Measurements from ENCODE around the gene ATP6V1F. TPM values are rescaled to one million over a fixed set of nuclear protein-coding genes. Genes with fewer than 3 reads are reported as not detected.

Gene ATP6V1F
- total and polyA plus RNA-seq, 2 donors (not counting 1 experiment from before 2014, with no cell fraction given) = 124 to 167 TPM

DNA sequence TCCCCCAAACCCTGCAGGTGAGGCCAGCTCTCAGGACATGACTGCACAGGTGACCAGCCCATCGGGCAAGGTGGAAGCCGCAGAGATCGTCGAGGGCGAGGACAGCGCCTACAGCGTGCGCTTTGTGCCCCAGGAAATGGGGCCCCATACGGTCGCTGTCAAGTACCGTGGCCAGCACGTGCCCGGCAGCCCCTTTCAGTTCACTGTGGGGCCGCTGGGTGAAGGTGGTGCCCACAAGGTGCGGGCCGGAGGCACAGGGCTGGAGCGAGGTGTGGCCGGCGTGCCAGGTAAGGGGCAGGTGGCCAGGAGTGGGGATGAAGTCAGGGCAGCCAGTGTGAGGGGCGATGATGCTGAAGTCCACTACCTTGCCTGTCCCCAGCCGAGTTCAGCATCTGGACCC lies 8.3 kb upstream of the ATP6V1F start:
- peaks cover 2% of the 10 kb centered on the region for H4K20me1 ChIP-seq (ENCODE audit: control insufficient read depth, extremely low read depth, insufficient read depth, low read length)
- H3K79me2 ChIP-seq (ENCODE audit: control insufficient read depth, insufficient read depth, low read length) = no peaks in the 10 kb centered on the region
- no peak for TF ChIP-seq EZH2 (IDR thresholded peaks at IDR 0.05; ENCODE audit: low read length, missing control alignments)
- TF ChIP-seq, protein P1, sequence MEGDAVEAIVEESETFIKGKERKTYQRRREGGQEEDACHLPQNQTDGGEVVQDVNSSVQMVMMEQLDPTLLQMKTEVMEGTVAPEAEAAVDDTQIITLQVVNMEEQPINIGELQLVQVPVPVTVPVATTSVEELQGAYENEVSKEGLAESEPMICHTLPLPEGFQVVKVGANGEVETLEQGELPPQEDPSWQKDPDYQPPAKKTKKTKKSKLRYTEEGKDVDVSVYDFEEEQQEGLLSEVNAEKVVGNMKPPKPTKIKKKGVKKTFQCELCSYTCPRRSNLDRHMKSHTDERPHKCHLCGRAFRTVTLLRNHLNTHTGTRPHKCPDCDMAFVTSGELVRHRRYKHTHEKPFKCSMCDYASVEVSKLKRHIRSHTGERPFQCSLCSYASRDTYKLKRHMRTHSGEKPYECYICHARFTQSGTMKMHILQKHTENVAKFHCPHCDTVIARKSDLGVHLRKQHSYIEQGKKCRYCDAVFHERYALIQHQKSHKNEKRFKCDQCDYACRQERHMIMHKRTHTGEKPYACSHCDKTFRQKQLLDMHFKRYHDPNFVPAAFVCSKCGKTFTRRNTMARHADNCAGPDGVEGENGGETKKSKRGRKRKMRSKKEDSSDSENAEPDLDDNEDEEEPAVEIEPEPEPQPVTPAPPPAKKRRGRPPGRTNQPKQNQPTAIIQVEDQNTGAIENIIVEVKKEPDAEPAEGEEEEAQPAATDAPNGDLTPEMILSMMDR (conservative IDR thresholded peaks at IDR 0.05 in 1 of 2, IDR thresholded peaks at IDR 0.05 in 1 of 2; ENCODE audit: low read depth in 1 of 2, low read length in 2 of 2) = no peak
- no peak overlapping the region for H2AFZ ChIP-seq (ENCODE audit: low read length)
- no peak overlapping the region for H3K27ac ChIP-seq (ENCODE audit: insufficient read depth, low read length)
- no peaks in the 10 kb centered on the region for H3K27me3 ChIP-seq (ENCODE audit: control insufficient read depth, insufficient read depth, low read length)
- no peak for DNase-seq (ENCODE audit: low read depth in 2 of 2)
- no peak overlapping the region for H3K4me2 ChIP-seq (ENCODE audit: extremely low read depth, insufficient read depth, low read length)
- no peaks in the 10 kb centered on the region for H3K4me1 ChIP-seq (ENCODE audit: control insufficient read depth, extremely low read depth, insufficient read depth, low read length)
- no peaks in the 10 kb centered on the region for H3K9me3 ChIP-seq (ENCODE audit: control insufficient read depth, insufficient read depth, low read depth, low read length)
- no peak overlapping the region for H3K4me3 ChIP-seq (replicated peaks in 1 of 4; ENCODE audit: control extremely low read depth in 1 of 4, insufficient read depth in 1 of 4, low read depth in 3 of 4, low read length in 4 of 4)
- H3K36me3 ChIP-seq (ENCODE audit: control insufficient read depth, insufficient read depth, low read length) = peaks cover 71% of the 10 kb centered on the region
- no peak overlapping the region for H3K9ac ChIP-seq (ENCODE audit: insufficient read depth, low read length)

DNA sequence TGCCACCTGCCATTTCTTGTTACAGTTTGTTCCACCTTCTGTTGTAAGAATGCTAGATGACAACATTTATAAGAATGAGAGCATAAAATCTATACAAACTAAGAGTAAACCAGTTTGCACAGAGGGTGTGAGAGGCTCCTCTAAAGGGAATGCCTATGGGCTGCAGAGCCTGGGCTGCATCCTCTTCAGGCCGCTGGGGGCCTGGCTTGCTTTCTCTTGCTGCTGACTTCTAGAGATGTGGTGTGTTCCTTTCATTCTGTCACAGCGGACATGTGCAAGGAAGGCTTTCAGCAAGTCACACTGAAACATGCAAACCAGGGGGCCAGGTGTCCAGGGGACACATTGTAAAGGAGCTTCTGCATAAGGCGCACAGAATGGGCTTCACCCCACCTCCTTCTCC lies 7.1 kb upstream of the ATP6V1F start:
- no peaks in the 10 kb centered on the region for H3K9me3 ChIP-seq (ENCODE audit: control insufficient read depth, insufficient read depth, low read depth, low read length)
- H3K27ac ChIP-seq (ENCODE audit: insufficient read depth, low read length) = no peak overlapping the region
- peaks cover 4% of the 10 kb centered on the region for H3K4me1 ChIP-seq (ENCODE audit: control insufficient read depth, extremely low read depth, insufficient read depth, low read length)
- H3K4me2 ChIP-seq (ENCODE audit: extremely low read depth, insufficient read depth, low read length) = no peak overlapping the region
- H3K79me2 ChIP-seq (ENCODE audit: control insufficient read depth, insufficient read depth, low read length) = no peaks in the 10 kb centered on the region
- peaks cover 2% of the 10 kb centered on the region for H4K20me1 ChIP-seq (ENCODE audit: control insufficient read depth, extremely low read depth, insufficient read depth, low read length)
- no peak overlapping the region for H3K4me3 ChIP-seq (replicated peaks in 1 of 4; ENCODE audit: control extremely low read depth in 1 of 4, insufficient read depth in 1 of 4, low read depth in 3 of 4, low read length in 4 of 4)
- no peak overlapping the region for H2AFZ ChIP-seq (ENCODE audit: low read length)
- H3K36me3 ChIP-seq (ENCODE audit: control insufficient read depth, insufficient read depth, low read length) = peaks cover 64% of the 10 kb centered on the region
- no peak for TF ChIP-seq EZH2 (IDR thresholded peaks at IDR 0.05; ENCODE audit: low read length, missing control alignments)
- TF ChIP-seq, protein P1 (conservative IDR thresholded peaks at IDR 0.05 in 1 of 2, IDR thresholded peaks at IDR 0.05 in 1 of 2; ENCODE audit: low read depth in 1 of 2, low read length in 2 of 2) = no peak
- DNase-seq (ENCODE audit: low read depth in 2 of 2) = no peak
- H3K9ac ChIP-seq (ENCODE audit: insufficient read depth, low read length) = no peak overlapping the region
- no peaks in the 10 kb centered on the region for H3K27me3 ChIP-seq (ENCODE audit: control insufficient read depth, insufficient read depth, low read length)

DNA sequence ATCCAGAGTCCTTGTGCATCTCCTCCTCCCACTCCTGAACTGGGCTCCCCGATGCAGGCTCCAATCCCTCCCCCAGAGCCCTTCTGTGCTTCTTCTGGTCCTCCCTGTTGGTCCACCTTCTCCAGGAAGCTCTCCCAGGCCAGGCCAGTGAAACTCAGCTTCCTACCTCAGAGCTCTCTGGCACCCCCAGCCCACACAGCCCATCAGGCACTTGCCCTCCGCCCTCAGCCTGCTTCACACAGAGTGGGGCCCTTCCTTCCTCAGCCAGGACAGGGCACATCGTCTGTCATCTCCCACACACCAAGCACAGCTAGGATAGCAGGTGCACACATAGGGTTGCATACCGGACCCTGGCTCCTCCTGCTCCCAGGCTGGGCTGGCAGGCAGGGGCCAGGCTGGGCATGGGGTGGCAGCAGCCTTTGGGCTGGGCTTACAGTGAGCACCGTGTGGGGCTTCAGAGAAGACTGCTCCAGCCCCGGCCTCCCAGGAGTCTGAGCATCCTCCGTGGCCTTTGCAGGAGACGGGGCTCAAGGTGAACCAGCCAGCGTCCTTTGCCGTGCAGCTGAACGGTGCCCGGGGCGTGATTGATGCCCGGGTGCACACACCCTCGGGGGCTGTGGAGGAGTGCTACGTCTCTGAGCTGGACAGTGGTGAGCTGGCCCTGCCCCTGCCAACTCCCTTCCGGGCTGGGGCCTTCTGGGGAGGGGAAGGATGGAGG lies 6.5 kb upstream of the ATP6V1F start:
- H3K27ac ChIP-seq (ENCODE audit: insufficient read depth, low read length) = no peak overlapping the region
- no peaks in the 10 kb centered on the region for H3K9me3 ChIP-seq (ENCODE audit: control insufficient read depth, insufficient read depth, low read depth, low read length)
- peaks cover 58% of the 10 kb centered on the region for H3K36me3 ChIP-seq (ENCODE audit: control insufficient read depth, insufficient read depth, low read length)
- H3K4me3 ChIP-seq (replicated peaks in 1 of 4; ENCODE audit: control extremely low read depth in 1 of 4, insufficient read depth in 1 of 4, low read depth in 3 of 4, low read length in 4 of 4) = no peak overlapping the region
- H3K4me2 ChIP-seq (ENCODE audit: extremely low read depth, insufficient read depth, low read length) = no peak overlapping the region
- H3K9ac ChIP-seq (ENCODE audit: insufficient read depth, low read length) = no peak overlapping the region
- no peak overlapping the region for H2AFZ ChIP-seq (ENCODE audit: low read length)
- peaks cover 4% of the 10 kb centered on the region for H3K4me1 ChIP-seq (ENCODE audit: control insufficient read depth, extremely low read depth, insufficient read depth, low read length)
- H4K20me1 ChIP-seq (ENCODE audit: control insufficient read depth, extremely low read depth, insufficient read depth, low read length) = no peaks in the 10 kb centered on the region
- H3K27me3 ChIP-seq (ENCODE audit: control insufficient read depth, insufficient read depth, low read length) = no peaks in the 10 kb centered on the region
- TF ChIP-seq, protein P1 (conservative IDR thresholded peaks at IDR 0.05 in 1 of 2, IDR thresholded peaks at IDR 0.05 in 1 of 2; ENCODE audit: low read depth in 1 of 2, low read length in 2 of 2) = no peak
- TF ChIP-seq EZH2 (IDR thresholded peaks at IDR 0.05; ENCODE audit: low read length, missing control alignments) = no peak
- no peak for DNase-seq (ENCODE audit: low read depth in 2 of 2)
- no peaks in the 10 kb centered on the region for H3K79me2 ChIP-seq (ENCODE audit: control insufficient read depth, insufficient read depth, low read length)
